ENCODE measurements around the gene ANKRD52. TPM values are rescaled to one million over a fixed set of nuclear protein-coding genes. Genes with fewer than 3 reads are reported as not detected.

The ANKRD52 gene
- total and polyA plus RNA-seq, 2 of the 8 experiments (the other 6 are each of a cell fraction or from before 2014, with no cell fraction given): 14.0 to 36.3 TPM

- no peak for TF ChIP-seq SIX5 (IDR thresholded peaks at IDR 0.05; ENCODE audit: low read depth, low read length)
- TF ChIP-seq ASH2L (IDR thresholded peaks at IDR 0.05; ENCODE audit: low read length): no peak
- no peak for TF ChIP-seq SP1 (IDR thresholded peaks at IDR 0.05; ENCODE audit: low read depth, low read length)
- no peak for TF ChIP-seq EP300 (IDR thresholded peaks at IDR 0.05; ENCODE audit: borderline replicate concordance in 1 of 2, low read depth in 2 of 2, low read length in 2 of 2)
- no peak for TF ChIP-seq BACH1 (IDR thresholded peaks at IDR 0.05; ENCODE audit: low read length)
Observed at GRCh38 chr12:56234746-56235436, 23.3 kb downstream of the ANKRD52 start (continued).

Data from H1 (cell line).